Kidney (tissue), 14 donors: ENCODE data around the gene KDM4C. TPM values are rescaled to one million over a fixed set of nuclear protein-coding genes. Genes with fewer than 3 reads are reported as not detected.
"Not testable (repeated sequence)": the region's sequence is repeated elsewhere in the genome, so short reads cannot be mapped to it uniquely, and the experiment has no call there.

Experiments used
- DNase-seq, 5 donors: peaks; one replicate each; pipeline ENCODE4 v3.0.0-alpha.2; 2013 to 2020
- FAIRE-seq: peaks from 2 replicates; lab custom pipeline; 2012; peaks lifted over from hg19 to GRCh38; lab: Jason Lieb, UNC
- H3K27ac ChIP-seq, 2 donors: one replicate each; pipeline ENCODE4 v1.7.0; 2013; ENCODE audit warnings: low read depth in 2 of 2, low read length in 2 of 2, inconsistent platforms in 1 of 2
- H3K27me3 ChIP-seq: one replicate; pipeline ENCODE4 v1.7.1; 2013; ENCODE audit warnings: low read length, inconsistent platforms; ENCODE audit not compliant: control insufficient read depth, insufficient read depth
- H3K36me3 ChIP-seq, 3 donors: one replicate each; pipeline versions ENCODE4 v1.7.0 to v1.7.1; 2013; ENCODE audit warnings: low read length in 3 of 3, control low read depth in 1 of 3, inconsistent platforms in 1 of 3; ENCODE audit not compliant: insufficient read depth in 3 of 3, control insufficient read depth in 2 of 3
- H3K4me1 ChIP-seq, 3 donors: one replicate each; pipeline versions ENCODE4 v1.7.0 to v1.7.1; 2013; ENCODE audit warnings: low read length in 3 of 3, inconsistent platforms in 1 of 3, low read depth in 1 of 3; ENCODE audit not compliant: control insufficient read depth in 2 of 3, insufficient read depth in 2 of 3
- H3K4me3 ChIP-seq, 3 donors: one replicate each; pipeline versions ENCODE4 v1.7.0 to v1.8.1; 2013; ENCODE audit warnings: low read length in 3 of 3, control low read depth in 1 of 3, inconsistent platforms in 1 of 3
- H3K9ac ChIP-seq, 3 donors: one replicate each; pipeline versions ENCODE4 v1.7.0 to v1.7.1; 2013; ENCODE audit warnings: low read length in 3 of 3, control low read depth in 1 of 3, inconsistent platforms in 1 of 3
- H3K9me3 ChIP-seq, 3 donors: one replicate each; pipeline versions ENCODE4 v1.7.0 to v1.7.1; 2013; ENCODE audit warnings: low read length in 3 of 3, control low read depth in 1 of 3, inconsistent platforms in 1 of 3; ENCODE audit not compliant: control insufficient read depth in 2 of 3, insufficient read depth in 1 of 3
- CTCF ChIP-seq: IDR thresholded peaks from 3 replicates; pipeline ENCODE4 v1.5.1; 2012; ENCODE audit warnings: mild to moderate bottlenecking, moderate library complexity, borderline replicate concordance; ENCODE audit not compliant: insufficient read depth; ENCODE audit errors: extremely low read depth
- intact Hi-C: fragments of 100-400 bp; cut with DNase I; formaldehyde crosslinking; loops from one replicate; pipeline ENCODE4 v1.11.1; 2022
- polyA plus RNA-seq: library from polyadenylated mRNA; stranded (reverse); fragments of 350-450 nt; fragmentation: Illumina TruSeq; extraction: RNeasy Lipid Tissue Mini Kit (QIAGEN cat#74804); gene quantifications from one replicate; pipeline ENCODE4 v1.2.3, GENCODE V29; 2014; ENCODE audit warnings: low read depth, low replicate concordance; ENCODE audit not compliant: insufficient read depth
- total RNA-seq: library from RNA; stranded (reverse); fragmentation: NEBNext Ultra II Directional; extraction: Animal tissue kit (Norgen Biotek cat#: 25700); gene quantifications from one replicate; pipeline ENCODE4 v1.2.1, GENCODE V29; 2021
- donor health status: control.
- donor health status: control.
- donor health status: control.
- donor health status: control.
- donor health status: control.
- donor health status: DM: yes; HTN: yes; CAD: no.
- donor health status: Normal renal cell carcinoma (clear cell type).

The KDM4C gene
- total and polyA plus RNA-seq, 2 donors from 2014 or later: 7.1 to 47.1 TPM

- Histone ChIP-seq H3K9ac (no peak overlapping the region), H3K9me3 (no peaks in the 10 kb centered on the region), H3K27me3 (no peaks in the 10 kb centered on the region), H3K4me1 (peaks cover 0 to 1% (median 0%) of the 10 kb centered on the region in 3 donors), H3K27ac (no peak overlapping the region), H3K4me3 (no peak overlapping the region), H3K36me3 (no peaks in the 10 kb centered on the region)
- no peak for DNase-seq
- no peak for FAIRE-seq
- intact Hi-C loops: no loop called here
- no peak for TF ChIP-seq CTCF
These were observed 7.2 kb downstream of the KDM4C start for GRCh38 chr9:6764950-6765349.

- no peaks in the 10 kb centered on the region for H3K36me3 ChIP-seq
- TF ChIP-seq CTCF: no peak
- FAIRE-seq: no peak
These were observed 7.6 kb downstream of the KDM4C start for GRCh38 chr9:6765396-6765795.

GRCh38 chr9:6766606-6767005, 8.8 kb downstream of the KDM4C start:
- DNase-seq (no peak), FAIRE-seq (no peak)
- intact Hi-C loops: no loop called here
- no peak overlapping the region for H3K27ac ChIP-seq
- H3K9me3 ChIP-seq: no peaks in the 10 kb centered on the region
- no peaks in the 10 kb centered on the region for H3K36me3 ChIP-seq
- H3K9ac ChIP-seq: no peak overlapping the region
- no peak for TF ChIP-seq CTCF
- H3K4me1 ChIP-seq: no peaks in the 10 kb centered on the region
- H3K4me3 ChIP-seq: no peak overlapping the region
- H3K27me3 ChIP-seq: no peaks in the 10 kb centered on the region

More at GRCh38 chr9:6765396-6765795, 7.6 kb downstream of the KDM4C start:
- Histone ChIP-seq H3K27ac (no peak overlapping the region), H3K9ac (no peak overlapping the region), H3K4me1 (no peaks in the 10 kb centered on the region), H3K9me3 (no peaks in the 10 kb centered on the region), H3K4me3 (no peak overlapping the region), H3K27me3 (no peaks in the 10 kb centered on the region)
- DNase-seq: no peak
- intact Hi-C loops: no loop called here

GRCh38 chr9:6768587-6768986, 10.8 kb downstream of the KDM4C start:
- FAIRE-seq, H3K9me3 ChIP-seq, H3K4me3 ChIP-seq, H3K27me3 ChIP-seq, H3K27ac ChIP-seq, H3K9ac ChIP-seq, H3K36me3 ChIP-seq, intact Hi-C loops, H3K4me1 ChIP-seq, DNase-seq: not testable (repeated sequence)
